CD4-positive, alpha-beta T cell treated with Interferon alpha-2 for 1 hour (primary cell): ENCODE results near the gene BPIFB3.
"Not testable (repeated sequence)": the region's sequence is repeated elsewhere in the genome, so short reads cannot be mapped to it uniquely, and the experiment has no call there.

Experiments
- DNase-seq, 2 donors: peaks; one replicate each; pipeline ENCODE4 v3.0.0-alpha.2; 2020 to 2022

BPIFB3 gene

GRCh38 chr20:33028875-33029274 lies 24.8 kb upstream of the BPIFB3 start:
- no peak for DNase-seq

DNA sequence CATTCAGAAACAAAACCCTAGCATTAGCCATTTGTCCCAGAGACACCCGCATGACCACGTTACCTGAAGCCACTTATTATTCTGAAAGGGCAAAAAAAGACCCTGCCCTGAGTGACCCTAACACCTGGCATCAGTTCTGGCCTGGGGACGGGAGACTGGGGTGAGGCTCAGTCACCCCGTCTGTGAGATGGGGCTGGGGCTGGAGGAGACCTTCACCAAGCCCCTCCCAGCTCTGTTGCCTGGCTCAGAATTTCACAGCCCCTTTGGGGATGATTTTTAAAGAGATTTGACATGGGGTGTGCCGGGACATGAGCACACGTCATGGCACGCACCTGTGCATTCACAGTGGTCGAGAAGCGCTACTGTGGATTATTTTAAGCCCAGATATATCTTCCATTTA lies 23.6 kb upstream of the BPIFB3 start:
- no peak for DNase-seq

DNA sequence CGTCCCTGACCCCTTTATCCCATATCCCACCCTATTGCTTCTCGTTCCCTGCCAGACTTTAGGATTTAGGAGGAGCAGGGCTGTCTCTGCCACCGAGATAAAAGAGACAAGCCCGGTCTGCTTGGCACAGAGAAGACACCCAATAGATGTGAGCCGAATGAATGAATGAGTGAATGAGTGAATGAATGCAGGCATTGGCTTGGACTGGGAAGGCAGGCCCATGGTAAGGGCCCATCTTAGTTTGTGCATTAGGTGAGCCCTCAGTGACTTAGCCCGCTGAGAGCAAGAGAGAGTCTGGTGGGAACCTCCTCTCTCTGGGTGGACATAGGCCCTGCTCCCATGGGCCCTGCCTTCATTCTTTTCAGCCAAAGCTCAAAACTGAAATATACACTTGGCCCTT lies 23.1 kb upstream of the BPIFB3 start:
- no peak for DNase-seq

DNA sequence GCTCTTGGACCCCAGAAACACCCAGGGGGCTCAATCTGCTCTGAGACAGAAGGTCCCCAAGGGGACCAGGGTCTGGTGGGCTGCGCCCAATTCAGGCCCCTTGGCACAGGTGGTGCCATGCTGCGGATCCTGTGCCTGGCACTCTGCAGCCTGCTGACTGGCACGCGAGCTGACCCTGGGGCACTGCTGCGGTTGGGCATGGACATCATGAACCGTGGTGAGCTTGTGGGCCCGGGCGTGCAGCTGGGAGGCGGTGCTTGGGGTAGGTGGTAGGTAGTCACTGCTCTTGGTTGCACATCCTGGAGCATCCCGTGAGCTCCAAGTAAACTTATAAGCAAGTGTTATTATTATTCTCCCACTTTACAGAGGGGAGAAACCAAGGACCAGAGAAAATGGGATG lies 22.2 kb upstream of the BPIFB3 start, which contains the start of gene BPIFB6:
Gene BPIFB6, plus strand, starts transcription at position 118 of the 400 bp plus-strand sequence. Its CDS starts 0 bp downstream, at position 118.
- no peak for DNase-seq

GRCh38 chr20:33032555-33032954 lies 21.1 kb upstream of the BPIFB3 start:
- DNase-seq: no peak

DNA sequence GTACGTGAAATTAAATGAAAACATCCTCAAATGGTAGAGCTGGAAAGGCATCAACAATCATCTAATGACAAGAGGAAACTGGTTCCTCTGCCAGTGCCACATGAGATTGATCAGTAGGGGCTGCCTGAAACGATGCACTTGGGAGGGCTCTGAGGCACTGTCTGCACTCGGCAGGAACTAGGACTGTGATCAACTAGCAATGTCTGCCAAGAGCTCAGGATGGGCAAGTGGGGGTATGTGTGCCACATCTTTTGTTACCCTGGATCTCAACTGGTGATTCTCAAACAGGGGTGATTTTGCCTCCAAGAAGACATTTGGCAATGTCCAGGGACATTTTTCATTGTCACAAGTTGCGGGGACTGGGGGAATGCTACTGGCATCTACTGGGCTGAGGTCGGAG lies 20.3 kb upstream of the BPIFB3 start:
- no peak for DNase-seq

DNA sequence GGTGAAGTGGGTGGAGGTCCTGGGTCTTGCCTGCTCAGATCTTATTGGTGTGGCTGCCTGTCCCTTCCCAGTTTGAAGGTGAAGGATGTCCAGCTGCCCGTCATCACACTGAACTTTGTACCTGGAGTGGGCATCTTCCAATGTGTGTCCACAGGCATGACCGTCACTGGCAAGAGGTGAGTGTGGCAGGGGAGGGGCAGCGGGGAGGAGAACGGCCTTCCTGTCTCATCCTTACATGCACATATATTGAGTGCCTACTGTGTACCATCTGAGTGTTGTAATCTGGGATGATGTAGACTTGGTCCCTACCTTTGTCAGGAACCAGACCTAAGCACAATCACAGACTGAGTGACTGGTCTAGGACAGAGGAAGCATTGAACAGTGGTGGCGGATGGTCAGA lies 19.6 kb upstream of the BPIFB3 start:
- no peak for DNase-seq

- DNase-seq: no peak
Measured at GRCh38 chr20:33034901-33035492, 18.7 kb upstream of the BPIFB3 start.

DNA sequence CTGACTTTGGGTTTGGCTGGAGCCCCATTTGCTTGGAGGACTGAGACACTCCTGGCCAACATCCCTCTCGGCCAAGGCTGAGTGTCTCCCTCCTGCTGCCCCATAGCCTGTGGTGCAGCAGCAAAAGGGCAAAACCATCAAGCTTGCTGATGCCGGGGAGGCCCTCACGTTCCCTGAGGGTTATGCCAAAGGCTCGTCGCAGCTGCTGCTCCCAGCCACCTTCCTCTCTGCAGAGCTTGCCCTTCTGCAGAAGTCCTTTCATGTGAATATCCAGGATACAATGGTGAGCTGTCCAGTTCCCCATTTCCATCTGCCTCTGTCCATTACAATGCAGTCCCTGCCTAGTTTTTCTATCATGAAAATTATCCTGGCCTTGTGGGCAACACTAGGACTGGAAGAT lies 16.2 kb upstream of the BPIFB3 start:
- DNase-seq: no peak

DNA sequence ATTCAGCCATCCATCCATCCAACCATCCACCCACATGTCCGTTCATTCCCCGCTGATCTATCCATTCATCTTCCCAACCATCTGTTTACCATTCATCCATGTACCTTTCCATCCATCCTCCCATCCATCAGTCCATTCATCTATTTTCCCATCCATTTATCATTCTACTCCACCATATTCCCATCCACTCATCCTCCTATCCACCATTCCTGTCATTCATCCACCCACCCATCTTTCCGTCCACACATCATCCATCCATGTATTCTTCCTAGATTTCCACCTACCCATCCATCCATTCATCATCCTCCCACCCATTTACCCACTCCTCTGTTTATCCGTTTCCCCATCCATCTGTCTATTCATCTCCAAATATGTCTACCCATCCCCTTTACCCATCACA lies 15.5 kb upstream of the BPIFB3 start:
- no peak for DNase-seq

GRCh38 chr20:33042430-33042829 lies 11.3 kb upstream of the BPIFB3 start:
- DNase-seq: no peak

DNA sequence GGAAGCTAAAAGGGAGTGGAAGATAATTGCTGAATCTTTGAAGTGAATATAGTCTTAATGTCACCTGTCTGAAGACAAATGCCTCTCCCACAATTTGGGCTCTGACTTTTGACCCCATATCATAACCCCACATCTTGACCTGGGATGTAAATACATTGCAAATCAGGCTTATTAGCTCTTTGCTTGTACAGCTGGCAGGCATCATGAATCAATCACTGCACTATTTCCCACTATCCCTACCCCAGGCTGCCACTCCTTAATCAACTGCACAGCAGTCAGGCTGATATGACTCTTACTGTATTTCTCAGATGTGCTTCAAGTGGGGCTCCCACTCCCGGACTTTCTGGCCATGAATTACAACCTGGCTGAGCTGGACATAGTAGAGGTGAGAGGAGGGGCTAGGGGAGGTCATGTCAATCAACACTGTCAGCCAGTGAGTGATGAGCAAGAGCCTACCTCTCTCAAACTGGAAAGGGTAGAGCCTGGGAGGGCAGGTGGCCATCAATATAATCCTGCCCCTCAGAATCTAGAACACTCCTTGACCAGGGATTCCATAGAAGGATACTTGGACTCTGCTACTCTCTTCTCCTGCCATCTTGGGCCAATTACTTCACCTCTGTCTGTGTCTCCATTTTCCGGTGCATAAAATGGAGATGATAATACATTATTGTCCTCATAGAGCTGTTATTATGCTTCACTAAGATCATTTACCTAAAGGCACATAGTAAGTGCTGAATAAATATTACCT lies 10.5 kb upstream of the BPIFB3 start:
- no peak for DNase-seq

DNA sequence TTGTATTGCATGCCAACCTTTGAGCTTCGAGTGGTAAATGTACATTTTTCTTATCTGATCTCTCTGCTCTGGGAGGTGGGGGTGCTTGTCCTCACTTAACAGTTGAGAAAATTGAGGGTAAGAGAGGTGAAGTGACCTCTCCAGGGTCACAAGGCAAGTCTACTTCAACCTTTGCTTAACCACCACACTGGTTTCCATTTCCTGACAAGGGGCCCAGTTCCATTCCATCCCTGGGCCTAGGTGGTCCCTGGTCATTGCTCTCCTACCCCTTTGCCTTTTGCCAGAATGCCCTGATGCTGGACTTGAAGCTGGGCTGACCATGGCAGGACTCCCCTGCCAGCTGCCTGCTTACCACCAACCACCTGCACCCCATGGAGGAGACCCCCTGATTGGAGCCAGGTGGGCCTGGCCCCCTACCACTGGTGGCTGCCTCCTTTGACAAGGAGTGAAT lies 9.9 kb upstream of the BPIFB3 start:
- no peak for DNase-seq

DNA sequence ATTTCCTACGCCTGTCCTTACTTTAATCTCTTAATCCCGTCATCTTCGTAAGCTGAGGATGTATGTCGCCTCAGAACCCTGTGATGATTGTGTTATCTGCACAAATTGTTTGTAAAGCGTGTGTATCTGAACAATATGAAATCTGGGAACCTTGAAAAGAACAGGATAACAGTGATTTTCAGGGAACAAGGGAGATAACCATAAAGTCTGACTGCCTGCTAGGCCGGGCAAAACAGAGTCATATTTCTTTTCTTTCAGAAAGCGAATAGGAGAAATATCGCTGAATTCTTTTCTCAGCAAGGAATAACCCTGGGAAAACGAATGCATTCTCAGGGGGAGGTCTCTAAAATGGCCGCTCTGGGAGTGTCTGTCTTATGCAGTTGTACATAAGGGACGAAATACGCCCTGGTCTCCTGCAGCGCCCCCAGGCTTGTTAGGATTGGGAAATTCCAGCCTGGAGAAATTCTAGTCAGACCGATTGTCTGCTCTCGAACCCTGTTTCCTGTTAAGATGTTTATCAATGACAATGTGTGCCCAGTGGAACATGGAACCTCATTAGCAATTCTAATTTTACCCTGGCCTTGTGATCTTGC lies 8.5 kb upstream of the BPIFB3 start:
- DNase-seq: not testable (repeated sequence)

DNA sequence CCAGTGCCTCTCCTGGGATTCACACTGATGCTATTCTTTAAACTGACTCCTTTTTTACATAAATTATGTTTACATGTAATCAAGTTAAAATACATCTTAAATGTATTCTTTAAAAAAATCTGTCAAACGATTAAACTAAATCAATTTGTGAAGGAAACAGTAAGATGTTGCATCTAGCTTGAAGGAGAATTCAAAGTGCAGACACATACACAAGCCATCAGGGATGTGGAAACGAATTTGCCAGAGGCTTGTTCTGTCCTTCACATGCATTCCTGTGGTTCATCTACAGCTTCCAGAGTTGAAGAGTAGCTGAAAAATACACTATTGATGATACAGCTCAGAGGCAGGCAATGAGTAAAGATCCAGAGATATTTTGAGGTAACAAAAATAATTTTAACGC lies 7.3 kb upstream of the BPIFB3 start:
- no peak for DNase-seq

GRCh38 chr20:33051333-33051732 lies 2.4 kb upstream of the BPIFB3 start:
- no peak for DNase-seq

- DNase-seq: no peak
Measured at GRCh38 chr20:33054381-33054780, 678 bp downstream of the BPIFB3 start.

- DNase-seq: no peak
Measured at GRCh38 chr20:33054791-33055190, 1.1 kb downstream of the BPIFB3 start.

- no peak for DNase-seq
Measured at GRCh38 chr20:33059136-33059535, 5.4 kb downstream of the BPIFB3 start.

- no peak for DNase-seq
Measured at GRCh38 chr20:33059741-33060390, 6.2 kb downstream of the BPIFB3 start.

DNA sequence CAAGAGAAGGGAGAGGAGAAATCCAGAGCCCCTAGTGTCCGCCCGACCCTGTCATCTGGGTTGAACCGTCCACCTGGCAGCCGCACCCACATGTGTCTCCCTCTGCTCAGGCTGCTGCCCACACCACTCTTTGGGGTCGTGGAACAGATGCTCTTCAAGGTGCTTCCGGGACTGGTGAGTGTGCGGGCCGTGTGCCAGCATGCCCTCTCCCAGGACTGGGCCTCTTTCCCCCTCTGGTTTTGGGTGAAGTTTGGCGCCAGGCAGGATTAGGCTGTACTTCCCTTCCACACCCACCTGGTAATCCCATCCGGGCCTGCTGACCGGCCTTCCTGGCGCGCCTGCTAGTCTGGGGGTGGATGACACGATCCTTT lies 7.9 kb downstream of the BPIFB3 start:
- DNase-seq: no peak

DNA sequence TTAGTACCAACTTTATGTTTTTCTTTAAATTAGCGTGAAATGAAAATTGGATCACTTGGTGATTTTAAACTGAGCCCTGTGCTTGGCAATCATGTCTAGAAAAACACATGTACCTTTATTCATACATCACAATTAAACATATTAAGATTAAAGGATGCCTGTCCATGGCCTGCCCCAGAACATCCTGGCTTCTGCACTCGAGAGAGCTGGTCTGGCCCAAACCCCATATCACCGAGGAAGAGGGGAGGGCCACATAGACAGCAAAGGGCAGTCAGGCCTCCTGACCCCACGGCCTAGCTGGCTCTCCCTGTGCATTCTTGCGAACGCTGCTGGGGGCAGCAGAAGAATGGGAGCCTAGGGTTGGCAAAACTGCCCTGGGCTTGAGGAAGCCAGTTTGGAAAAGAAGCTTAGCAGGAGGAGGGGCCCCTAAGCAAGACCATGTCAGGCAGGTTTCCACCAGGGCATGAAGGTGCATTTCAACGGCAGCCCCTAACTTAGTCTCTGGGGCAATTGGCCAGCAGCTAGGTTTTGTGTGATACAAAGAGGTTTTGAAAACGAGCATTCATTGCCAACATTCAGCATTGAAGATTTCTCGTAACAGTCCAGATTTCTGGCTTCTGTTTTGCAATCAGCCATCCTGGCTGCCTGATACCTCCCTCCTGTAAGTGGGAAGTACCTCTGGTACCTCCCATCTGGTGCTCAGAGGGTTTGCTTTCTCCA lies 8.6 kb downstream of the BPIFB3 start:
- no peak for DNase-seq

- DNase-seq: no peak
Measured at GRCh38 chr20:33062825-33063149, 9.1 kb downstream of the BPIFB3 start.
